Hepatocyte (in vitro differentiated cells): ENCODE measurements around the gene ZBTB20. TPM values are rescaled to one million over a fixed set of nuclear protein-coding genes. Genes with fewer than 3 reads are reported as not detected.

Source experiments
- DNase-seq: peaks from one replicate; pipeline ENCODE4 v3.0.0-alpha.2; 2016; ENCODE audit warnings: low spot score
- H2AFZ ChIP-seq: fragments of 200-600 bp; sonication (generic); 2 replicates; pipeline ENCODE4 v1.6.0; 2016; ENCODE audit warnings: antibody characterized with exemption, mild to moderate bottlenecking
- H3K27ac ChIP-seq: fragments of 200-600 bp; sonication (generic); 2 replicates; pipeline ENCODE4 v1.5.1; 2016; ENCODE audit warnings: mild to moderate bottlenecking
- H3K27me3 ChIP-seq: fragments of 200-600 bp; sonication (generic); 2 replicates; pipeline ENCODE4 v1.6.1; 2016
- H3K36me3 ChIP-seq: fragments of 200-600 bp; sonication (generic); replicated peaks from 2 replicates; pipeline ENCODE4 v1.5.1; 2016; ENCODE audit warnings: low read depth; ENCODE audit not compliant: insufficient read depth
- H3K4me1 ChIP-seq: fragments of 200-600 bp; sonication (generic); 2 replicates; pipeline ENCODE4 v1.5.1; 2016; ENCODE audit warnings: mild to moderate bottlenecking, moderate library complexity; ENCODE audit not compliant: insufficient read depth
- H3K4me2 ChIP-seq: fragments of 200-600 bp; sonication (generic); 2 replicates; pipeline ENCODE4 v1.6.0; 2016
- H3K4me3 ChIP-seq: fragments of 200-600 bp; sonication (generic); 2 replicates; pipeline ENCODE4 v1.5.1; 2016; ENCODE audit warnings: mild to moderate bottlenecking
- H3K79me2 ChIP-seq: fragments of 200-600 bp; sonication (generic); 2 replicates; pipeline ENCODE4 v1.6.0; 2017; ENCODE audit warnings: mild to moderate bottlenecking
- H3K9me2 ChIP-seq: fragments of 200-600 bp; sonication (generic); replicated peaks from 2 replicates; pipeline ENCODE4 v1.6.0; 2017; ENCODE audit warnings: mild to moderate bottlenecking; ENCODE audit not compliant: insufficient read depth
- H3K9me3 ChIP-seq: fragments of 200-600 bp; sonication (generic); 2 replicates; pipeline ENCODE4 v1.5.1; 2016; ENCODE audit warnings: low read depth, mild to moderate bottlenecking
- H4K20me1 ChIP-seq: fragments of 200-600 bp; sonication (generic); 2 replicates; pipeline ENCODE4 v1.6.0; 2016; ENCODE audit warnings: mild to moderate bottlenecking; ENCODE audit not compliant: insufficient read depth, poor library complexity, severe bottlenecking
- EZH2 ChIP-seq: fragments of 200-600 bp; sonication (generic); IDR thresholded peaks from 2 replicates; pipeline ENCODE4 v1.6.1; 2016; ENCODE audit warnings: antibody characterized with exemption, mild to moderate bottlenecking, borderline replicate concordance
- EZH2phosphoT487 ChIP-seq: fragments of 200-600 bp; sonication (generic); IDR thresholded peaks from one replicate; pipeline ENCODE4 v1.6.1; 2018; ENCODE audit warnings: antibody characterized with exemption, mild to moderate bottlenecking, low read depth, moderate library complexity; ENCODE audit not compliant: unreplicated experiment, severe bottlenecking
- WGBS: methylation state at CpG from one replicate; pipeline ENCODE4 v1.1.6; 2016; ENCODE audit warnings: low lambda C conversion rate; ENCODE audit errors: missing lambda C conversion rate; 5-methylcytosine and 5-hydroxymethylcytosine counted together
- polyA plus RNA-seq: library from polyadenylated mRNA; unstranded; fragments of >200 nt; fragmentation: Nextera tagmentation; extraction: Ambion mirVana; gene quantifications from 2 replicates; pipeline ENCODE4 v1.2.1, GENCODE V29; 2016
- total RNA-seq: library from RNA; depleted of rRNA; stranded (reverse); fragments of >200 nt; gene quantifications from 2 replicates; pipeline ENCODE4 v1.2.3, GENCODE V29; 2014
- TF ChIP-seq, protein P1 (sequence below): fragments of 200-600 bp; sonication (generic); IDR thresholded peaks from 2 replicates; pipeline ENCODE4 v1.5.1; 2016; ENCODE audit warnings: antibody characterized with exemption, mild to moderate bottlenecking; ENCODE audit not compliant: poor library complexity

Gene ZBTB20
- total and polyA plus RNA-seq, 2 experiments from 2014 or later: 25.8 to 28.0 TPM

DNA sequence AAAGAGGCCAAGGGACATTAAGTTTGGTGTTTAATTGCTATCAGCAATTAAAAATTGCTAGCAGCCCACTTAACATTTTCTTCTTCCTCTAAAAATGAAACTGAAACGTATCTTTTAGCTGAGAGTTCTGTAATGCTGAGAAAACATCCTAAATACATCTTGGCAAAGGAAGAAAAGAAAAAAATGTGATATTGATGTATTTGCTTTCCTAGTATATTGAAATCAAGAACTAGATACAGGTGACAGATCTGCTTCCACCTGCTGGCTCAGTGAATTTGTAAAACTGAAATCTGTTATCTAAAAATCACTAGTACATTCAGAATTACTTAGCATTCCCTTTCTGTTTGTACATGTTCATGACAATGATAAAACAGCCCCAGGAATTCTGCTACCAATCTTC, 283.2 kb downstream of the ZBTB20 start:
- Histone ChIP-seq H3K4me3 (no peak overlapping the region), H3K4me2 (no peak overlapping the region), H2AFZ (no peak overlapping the region), H3K9me2 (no peaks in the 10 kb centered on the region), H3K27ac (no peak overlapping the region), H3K79me2 (no peaks in the 10 kb centered on the region), H3K27me3 (no peaks in the 10 kb centered on the region), H4K20me1 (no peaks in the 10 kb centered on the region), H3K9me3 (no peaks in the 10 kb centered on the region), H3K4me1 (no peaks in the 10 kb centered on the region), H3K36me3 (no peaks in the 10 kb centered on the region)
- no peak for DNase-seq
- TF ChIP-seq, protein P1, sequence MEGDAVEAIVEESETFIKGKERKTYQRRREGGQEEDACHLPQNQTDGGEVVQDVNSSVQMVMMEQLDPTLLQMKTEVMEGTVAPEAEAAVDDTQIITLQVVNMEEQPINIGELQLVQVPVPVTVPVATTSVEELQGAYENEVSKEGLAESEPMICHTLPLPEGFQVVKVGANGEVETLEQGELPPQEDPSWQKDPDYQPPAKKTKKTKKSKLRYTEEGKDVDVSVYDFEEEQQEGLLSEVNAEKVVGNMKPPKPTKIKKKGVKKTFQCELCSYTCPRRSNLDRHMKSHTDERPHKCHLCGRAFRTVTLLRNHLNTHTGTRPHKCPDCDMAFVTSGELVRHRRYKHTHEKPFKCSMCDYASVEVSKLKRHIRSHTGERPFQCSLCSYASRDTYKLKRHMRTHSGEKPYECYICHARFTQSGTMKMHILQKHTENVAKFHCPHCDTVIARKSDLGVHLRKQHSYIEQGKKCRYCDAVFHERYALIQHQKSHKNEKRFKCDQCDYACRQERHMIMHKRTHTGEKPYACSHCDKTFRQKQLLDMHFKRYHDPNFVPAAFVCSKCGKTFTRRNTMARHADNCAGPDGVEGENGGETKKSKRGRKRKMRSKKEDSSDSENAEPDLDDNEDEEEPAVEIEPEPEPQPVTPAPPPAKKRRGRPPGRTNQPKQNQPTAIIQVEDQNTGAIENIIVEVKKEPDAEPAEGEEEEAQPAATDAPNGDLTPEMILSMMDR: no peak
- WGBS: 83% methylated on average over 1 of the region's 1 CpG

DNA sequence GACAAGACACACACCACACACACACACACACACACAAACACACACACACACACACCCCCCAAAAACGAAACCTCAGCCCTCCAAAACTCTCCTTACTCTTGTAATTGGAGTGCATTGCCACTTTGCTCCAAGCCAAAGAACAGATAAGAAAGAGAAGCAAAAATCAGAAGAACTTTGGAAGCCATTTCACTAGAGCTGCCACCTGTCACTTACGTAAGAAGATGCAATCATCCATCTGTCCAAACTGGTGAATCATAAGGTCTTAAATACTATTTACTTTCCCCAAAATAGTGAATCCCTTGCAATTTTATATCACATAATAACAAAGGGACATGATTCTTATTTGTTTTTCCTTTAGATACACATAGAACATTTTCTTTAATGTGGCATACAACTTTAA, 285.4 kb downstream of the ZBTB20 start:
- Histone ChIP-seq H3K27ac (no peak overlapping the region), H3K4me1 (no peaks in the 10 kb centered on the region), H3K4me2 (no peak overlapping the region), H3K9me3 (no peaks in the 10 kb centered on the region), H4K20me1 (no peaks in the 10 kb centered on the region), H3K4me3 (no peak overlapping the region), H3K36me3 (no peaks in the 10 kb centered on the region), H3K9me2 (no peaks in the 10 kb centered on the region), H3K27me3 (no peaks in the 10 kb centered on the region), H3K79me2 (no peaks in the 10 kb centered on the region), H2AFZ (no peak overlapping the region)
- DNase-seq: no peak
- no peak for TF ChIP-seq EZH2
- no peak for TF ChIP-seq EZH2phosphoT487
- TF ChIP-seq, protein P1: no peak
- WGBS: 89% methylated on average over 2 of the region's 2 CpGs

DNA sequence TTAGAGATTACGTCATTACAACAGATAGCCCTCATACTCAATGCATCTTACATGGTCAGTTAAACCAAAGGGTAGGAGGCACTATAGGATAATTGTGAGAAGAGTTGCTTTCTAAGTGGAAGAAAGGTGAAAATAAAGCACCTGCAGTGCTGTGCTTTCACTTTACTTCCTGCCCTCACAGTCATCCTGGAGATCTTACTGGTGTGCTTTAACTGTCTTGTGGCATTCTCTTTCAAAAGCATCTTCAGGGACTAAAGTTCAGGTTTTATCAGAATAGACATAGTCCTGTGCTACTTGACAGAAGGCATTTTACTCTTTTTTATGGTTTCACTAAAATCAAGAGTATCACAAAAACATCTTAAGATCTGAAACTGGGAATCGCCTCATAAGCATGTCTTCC, 286.6 kb downstream of the ZBTB20 start:
- no peak for TF ChIP-seq EZH2
- TF ChIP-seq EZH2phosphoT487: no peak
- TF ChIP-seq, protein P1: no peak
- Histone ChIP-seq H4K20me1 (no peaks in the 10 kb centered on the region), H3K27ac (no peak overlapping the region), H3K9me2 (no peaks in the 10 kb centered on the region), H3K36me3 (no peaks in the 10 kb centered on the region), H2AFZ (no peak overlapping the region), H3K4me3 (no peak overlapping the region), H3K4me2 (no peak overlapping the region), H3K27me3 (no peaks in the 10 kb centered on the region), H3K9me3 (no peaks in the 10 kb centered on the region), H3K4me1 (no peaks in the 10 kb centered on the region), H3K79me2 (no peaks in the 10 kb centered on the region)
- DNase-seq: no peak
- WGBS: 96% methylated on average over 2 of the region's 2 CpGs

DNA sequence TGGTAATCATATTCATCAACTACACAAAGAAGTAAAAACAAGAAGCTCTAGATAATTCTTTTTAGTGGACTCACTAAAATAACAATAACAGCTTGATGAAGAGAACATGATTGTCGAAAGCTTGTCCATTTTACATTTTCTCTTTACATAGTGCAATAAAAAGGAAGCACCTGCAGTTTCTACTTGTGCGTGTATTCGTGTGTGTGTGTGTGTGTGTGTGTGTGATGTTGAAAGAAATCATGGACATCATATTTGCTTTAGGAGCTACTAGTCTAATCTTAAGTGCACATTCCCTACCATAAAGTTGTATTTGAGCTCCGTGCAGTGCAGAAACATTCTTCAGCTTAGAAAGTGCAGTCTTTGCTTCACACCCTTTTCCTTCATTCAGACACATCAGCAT, 288.8 kb downstream of the ZBTB20 start:
- no peak overlapping the region for H3K4me3 ChIP-seq
- DNase-seq: no peak
- H3K79me2 ChIP-seq: no peaks in the 10 kb centered on the region
- H2AFZ ChIP-seq: no peak overlapping the region
- H3K4me2 ChIP-seq: no peak overlapping the region
- no peak for TF ChIP-seq EZH2
- TF ChIP-seq EZH2phosphoT487: no peak
- TF ChIP-seq, protein P1: no peak
- H3K27ac ChIP-seq: no peak overlapping the region
- H3K36me3 ChIP-seq: no peaks in the 10 kb centered on the region
- H3K9me2 ChIP-seq: no peaks in the 10 kb centered on the region
- H3K4me1 ChIP-seq: no peaks in the 10 kb centered on the region
- WGBS: 71% methylated on average over 4 of the region's 4 CpGs
- H3K27me3 ChIP-seq: no peaks in the 10 kb centered on the region
- no peaks in the 10 kb centered on the region for H4K20me1 ChIP-seq
- no peaks in the 10 kb centered on the region for H3K9me3 ChIP-seq
